HEK293 (cell line): Measurements from ENCODE around the gene S100P.
A peak's percentile ranks its signal among the peaks of the same experiment; 100 is the strongest.

Experiments used
- CTCF ChIA-PET: fragments of 350-600 bp; formaldehyde crosslinking; extraction: SDS; loops from one replicate; lab custom pipeline; 2021; ENCODE audit warnings: antibody characterized with exemption; lab: Yijun Ruan, JAX
- POLR2A ChIA-PET: fragments of 300-600 bp; formaldehyde crosslinking; extraction: SDS; loops from one replicate; lab custom pipeline; 2020; ENCODE audit warnings: antibody characterized with exemption, inconsistent platforms; lab: Yijun Ruan, JAX
- H3K27ac ChIP-seq: fragments of 200-500 bp; sonication (Bioruptor generic); 2 replicates; pipeline ENCODE4 v1.5.1; 2014; ENCODE audit warnings: low read depth, low read length, control low read depth, inconsistent platforms; ENCODE audit errors: extremely low read depth
- H3K36me3 ChIP-seq, 2 experiments: fragments of 200-500 bp in 1 of 2; sonication (Bioruptor generic) in 1 of 2; 1 replicate in 1 of 2; 2 replicates in 1 of 2; pipeline ENCODE4 v1.5.1; 2014 to 2017; ENCODE audit warnings: inconsistent platforms in 2 of 2, low read length in 2 of 2; ENCODE audit not compliant: control insufficient read depth in 2 of 2, insufficient read depth in 1 of 2
- H3K4me1 ChIP-seq: fragments of 200-500 bp; sonication (Bioruptor generic); 2 replicates; pipeline ENCODE4 v1.5.1; 2014; ENCODE audit warnings: mild to moderate bottlenecking, low read length, inconsistent platforms; ENCODE audit not compliant: control insufficient read depth, insufficient read depth
- H3K4me3 ChIP-seq: 2 replicates; pipeline ENCODE4 v1.5.1; 2011; ENCODE audit warnings: low read depth, mild to moderate bottlenecking, control low read depth, low read length, moderate library complexity
- H3K9me3 ChIP-seq: fragments of 200-500 bp; sonication (Bioruptor generic); 2 replicates; pipeline ENCODE4 v1.5.1; 2014; ENCODE audit warnings: low read depth, low read length, inconsistent platforms; ENCODE audit not compliant: control insufficient read depth, insufficient read depth
- CTCF ChIP-seq: fragments of 450-650 bp; formaldehyde crosslinking; IDR thresholded peaks from 2 replicates; pipeline ENCODE4 v1.5.1; 2016; ENCODE audit warnings: missing biosample characterization, missing genetic modification characterization
- EGR2 ChIP-seq: fragments of 450-650 bp; formaldehyde crosslinking; IDR thresholded peaks from 2 replicates; pipeline ENCODE4 v1.5.1; 2016; ENCODE audit warnings: low read depth, missing biosample characterization, missing genetic modification characterization
- PATZ1 ChIP-seq: fragments of 450-650 bp; formaldehyde crosslinking; IDR thresholded peaks from 2 replicates; pipeline ENCODE4 v1.5.1; 2016; ENCODE audit warnings: missing biosample characterization, missing genetic modification characterization
- SCRT2 ChIP-seq: fragments of 450-650 bp; formaldehyde crosslinking; IDR thresholded peaks from 2 replicates; pipeline ENCODE4 v1.5.1; 2016; ENCODE audit warnings: missing biosample characterization, missing genetic modification characterization
- TRIM28 ChIP-seq: IDR thresholded peaks from 2 replicates; pipeline ENCODE4 v1.6.1; 2011; ENCODE audit warnings: low read length, control low read depth, borderline replicate concordance
- ZFHX2 ChIP-seq: fragments of 450-650 bp; formaldehyde crosslinking; conservative IDR thresholded peaks from 2 replicates; pipeline ENCODE4 v1.5.1; 2016; ENCODE audit warnings: missing biosample characterization, missing genetic modification characterization
- ZFP37 ChIP-seq: fragments of 450-650 bp; formaldehyde crosslinking; IDR thresholded peaks from 2 replicates; pipeline ENCODE4 v1.5.1; 2016; ENCODE audit warnings: missing biosample characterization, missing genetic modification characterization
- ZIC2 ChIP-seq: fragments of 450-650 bp; formaldehyde crosslinking; IDR thresholded peaks from 2 replicates; pipeline ENCODE4 v1.5.1; 2016; ENCODE audit warnings: missing biosample characterization, missing genetic modification characterization
- ZNF10 ChIP-seq: fragments of 450-650 bp; formaldehyde crosslinking; IDR thresholded peaks from 2 replicates; pipeline ENCODE4 v1.5.1; 2017; ENCODE audit warnings: missing biosample characterization, missing genetic modification characterization
- ZNF18 ChIP-seq: fragments of 450-650 bp; formaldehyde crosslinking; IDR thresholded peaks from 2 replicates; pipeline ENCODE4 v1.5.1; 2016; ENCODE audit warnings: missing biosample characterization, missing genetic modification characterization
- ZNF202 ChIP-seq: fragments of 450-650 bp; formaldehyde crosslinking; IDR thresholded peaks from 2 replicates; pipeline ENCODE4 v1.5.1; 2016; ENCODE audit warnings: missing biosample characterization, missing genetic modification characterization, borderline replicate concordance
- ZNF335 ChIP-seq: fragments of 450-650 bp; formaldehyde crosslinking; conservative IDR thresholded peaks from 2 replicates; pipeline ENCODE4 v1.5.1; 2016; ENCODE audit warnings: missing biosample characterization, missing genetic modification characterization
- ZNF398 ChIP-seq: fragments of 450-650 bp; formaldehyde crosslinking; IDR thresholded peaks from 2 replicates; pipeline ENCODE4 v1.5.1; 2017; ENCODE audit warnings: missing biosample characterization, missing genetic modification characterization
- ZNF518A ChIP-seq: fragments of 450-650 bp; formaldehyde crosslinking; conservative IDR thresholded peaks from 2 replicates; pipeline ENCODE4 v1.5.1; 2016; ENCODE audit warnings: low read depth, missing biosample characterization, missing genetic modification characterization
- ZNF623 ChIP-seq: fragments of 450-650 bp; formaldehyde crosslinking; IDR thresholded peaks from 2 replicates; pipeline ENCODE4 v1.5.1; 2016; ENCODE audit warnings: missing biosample characterization, missing genetic modification characterization
- ZNF626 ChIP-seq: fragments of 450-650 bp; sonication (Bioruptor Pico); formaldehyde crosslinking; IDR thresholded peaks from 2 replicates; pipeline ENCODE4 v1.5.1; 2018; ENCODE audit warnings: missing biosample characterization, missing genetic modification characterization, inconsistent platforms
- TF ChIP-seq, protein P1 (sequence below): fragments of 450-650 bp; formaldehyde crosslinking; IDR thresholded peaks from 2 replicates; pipeline ENCODE4 v1.5.1; 2017; ENCODE audit warnings: missing biosample characterization, missing genetic modification characterization

Gene S100P

DNA sequence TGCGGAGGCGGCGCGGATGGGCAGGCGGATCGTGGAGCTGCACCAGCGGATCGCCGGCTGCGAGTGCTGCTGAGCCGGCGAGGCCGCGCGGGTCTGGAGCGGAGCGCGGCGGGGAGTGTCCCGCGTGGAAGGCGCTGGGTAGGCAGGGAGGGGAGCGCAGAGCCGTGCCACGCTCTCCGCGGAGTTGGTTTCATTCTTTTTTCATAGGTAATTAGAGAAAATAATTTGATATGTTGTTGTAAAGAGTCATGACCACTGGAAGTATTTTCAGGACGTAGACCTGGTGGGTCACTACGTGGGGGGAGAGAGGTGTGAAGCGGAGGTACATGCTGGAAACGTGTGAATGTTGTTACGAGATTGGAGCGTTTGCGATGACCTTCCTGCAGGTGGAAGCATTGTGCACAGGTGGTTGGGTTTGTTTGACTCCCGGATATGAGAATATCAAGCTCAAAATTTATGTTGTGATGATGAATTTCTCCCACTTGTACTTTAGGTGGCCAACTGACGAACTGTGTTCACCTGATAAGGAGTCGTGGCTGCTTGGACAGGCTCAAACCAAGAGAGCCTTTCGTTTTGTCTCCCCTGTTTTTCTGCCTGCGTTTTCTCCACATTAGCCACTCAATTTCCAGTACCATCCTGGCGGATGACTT, 19.1 kb upstream of the S100P start (continued):
- TF ChIP-seq PATZ1 (tag by site-specific recombination) = 0 out of 2 replicates have a peak, but pooled peaks have one; percentile 26
- 0 out of 2 replicates have a peak, but pooled peaks have one; percentile 8 for TF ChIP-seq ZFP37 (tag by site-specific recombination)
- peak; percentile 76; the same call in 1 of the 2 replicates for TF ChIP-seq ZNF10 (tag by site-specific recombination)
- TF ChIP-seq ZFHX2 (tag by site-specific recombination) = peak; percentile 68; the same call in 1 of the 2 replicates
- TF ChIP-seq TRIM28 = 0 out of 2 replicates have a peak, but pooled peaks have one; percentile 35
- peak; percentile 51; the same call in 1 of the 2 replicates for TF ChIP-seq ZNF335 (tag by site-specific recombination)
- TF ChIP-seq ZNF202 (tag by site-specific recombination) = no peak
- peak; percentile 59 for TF ChIP-seq CTCF (tag by site-specific recombination)
- peak; percentile 97 for TF ChIP-seq ZNF18 (tag by site-specific recombination)
- TF ChIP-seq ZNF626 (tag by site-specific recombination) = no peak
- peak; percentile 92 for TF ChIP-seq SCRT2 (tag by site-specific recombination)

- Histone ChIP-seq H3K4me3 (no peak overlapping the region; the same call in 1 of the 2 replicates), H3K36me3 (peaks cover 0 to 34% of the 10 kb centered on the region in 2 experiments; a peak in 2 of 3 replicates), H3K9me3 (no peaks in the 10 kb centered on the region), H3K27ac (no peak overlapping the region), H3K4me1 (no peaks in the 10 kb centered on the region)
- ChIA-PET CTCF (no interaction called here), POLR2A (no interaction called here)
- TF ChIP-seq, protein P1, sequence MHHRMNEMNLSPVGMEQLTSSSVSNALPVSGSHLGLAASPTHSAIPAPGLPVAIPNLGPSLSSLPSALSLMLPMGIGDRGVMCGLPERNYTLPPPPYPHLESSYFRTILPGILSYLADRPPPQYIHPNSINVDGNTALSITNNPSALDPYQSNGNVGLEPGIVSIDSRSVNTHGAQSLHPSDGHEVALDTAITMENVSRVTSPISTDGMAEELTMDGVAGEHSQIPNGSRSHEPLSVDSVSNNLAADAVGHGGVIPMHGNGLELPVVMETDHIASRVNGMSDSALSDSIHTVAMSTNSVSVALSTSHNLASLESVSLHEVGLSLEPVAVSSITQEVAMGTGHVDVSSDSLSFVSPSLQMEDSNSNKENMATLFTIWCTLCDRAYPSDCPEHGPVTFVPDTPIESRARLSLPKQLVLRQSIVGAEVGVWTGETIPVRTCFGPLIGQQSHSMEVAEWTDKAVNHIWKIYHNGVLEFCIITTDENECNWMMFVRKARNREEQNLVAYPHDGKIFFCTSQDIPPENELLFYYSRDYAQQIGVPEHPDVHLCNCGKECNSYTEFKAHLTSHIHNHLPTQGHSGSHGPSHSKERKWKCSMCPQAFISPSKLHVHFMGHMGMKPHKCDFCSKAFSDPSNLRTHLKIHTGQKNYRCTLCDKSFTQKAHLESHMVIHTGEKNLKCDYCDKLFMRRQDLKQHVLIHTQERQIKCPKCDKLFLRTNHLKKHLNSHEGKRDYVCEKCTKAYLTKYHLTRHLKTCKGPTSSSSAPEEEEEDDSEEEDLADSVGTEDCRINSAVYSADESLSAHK = peak; percentile 53; the same call in 1 of the 2 replicates
- TF ChIP-seq ZNF398 = peak; percentile 56
- TF ChIP-seq ZIC2 (tag by site-specific recombination) = peak; percentile 39; the same call in 1 of the 2 replicates
- no peak for TF ChIP-seq ZNF623 (tag by site-specific recombination)
- peak; percentile 92 for TF ChIP-seq EGR2 (tag by site-specific recombination)
- TF ChIP-seq ZFHX2 (tag by site-specific recombination) = peak; percentile 89
- no peak for TF ChIP-seq ZNF518A (tag by site-specific recombination)
- TF ChIP-seq, all 188 proteins: peak for 5
Measured at GRCh38 chr4:6676722-6677558, 16.7 kb upstream of the S100P start.
